Activated naive CD4-positive, alpha-beta T cell treated with anti-CD3 and anti-CD28 coated beads, Interleukin-2, amount 10 ng/mL, durations not matched to agents 7 days and 5 days (primary cell): ENCODE measurements around the gene KLK15.
"Not testable (repeated sequence)": the region's sequence is repeated elsewhere in the genome, so short reads cannot be mapped to it uniquely, and the experiment has no call there.

Experiments
- CTCF ChIA-PET: fragments of 350-600 bp; sonication (Branson Sonifier 250); formaldehyde crosslinking; loops from one replicate; lab custom pipeline; 2021; ENCODE audit warnings: antibody characterized with exemption; lab: Charles Lee
- DNase-seq: peaks from one replicate; pipeline ENCODE4 v3.0.0-alpha.2; 2020
- H3K27ac Mint-ChIP-seq: one replicate; pipeline ENCODE4 v1.8.0; 2021; ENCODE audit warnings: mild to moderate bottlenecking, moderate library complexity, mixed read lengths
- H3K27me3 Mint-ChIP-seq: one replicate; pipeline ENCODE4 v1.8.0; 2021; ENCODE audit warnings: mild to moderate bottlenecking, mixed read lengths
- H3K36me3 Mint-ChIP-seq: one replicate; pipeline ENCODE4 v1.8.0; 2021; ENCODE audit warnings: mixed read lengths
- H3K4me1 Mint-ChIP-seq: one replicate; pipeline ENCODE4 v1.8.0; 2021; ENCODE audit warnings: mixed read lengths
- H3K4me3 Mint-ChIP-seq: one replicate; pipeline ENCODE4 v1.8.0; 2021; ENCODE audit warnings: mild to moderate bottlenecking, moderate library complexity, mixed read lengths
- H3K9me3 Mint-ChIP-seq: one replicate; pipeline ENCODE4 v1.8.0; 2021; ENCODE audit warnings: mixed read lengths

The KLK15 gene

DNA sequence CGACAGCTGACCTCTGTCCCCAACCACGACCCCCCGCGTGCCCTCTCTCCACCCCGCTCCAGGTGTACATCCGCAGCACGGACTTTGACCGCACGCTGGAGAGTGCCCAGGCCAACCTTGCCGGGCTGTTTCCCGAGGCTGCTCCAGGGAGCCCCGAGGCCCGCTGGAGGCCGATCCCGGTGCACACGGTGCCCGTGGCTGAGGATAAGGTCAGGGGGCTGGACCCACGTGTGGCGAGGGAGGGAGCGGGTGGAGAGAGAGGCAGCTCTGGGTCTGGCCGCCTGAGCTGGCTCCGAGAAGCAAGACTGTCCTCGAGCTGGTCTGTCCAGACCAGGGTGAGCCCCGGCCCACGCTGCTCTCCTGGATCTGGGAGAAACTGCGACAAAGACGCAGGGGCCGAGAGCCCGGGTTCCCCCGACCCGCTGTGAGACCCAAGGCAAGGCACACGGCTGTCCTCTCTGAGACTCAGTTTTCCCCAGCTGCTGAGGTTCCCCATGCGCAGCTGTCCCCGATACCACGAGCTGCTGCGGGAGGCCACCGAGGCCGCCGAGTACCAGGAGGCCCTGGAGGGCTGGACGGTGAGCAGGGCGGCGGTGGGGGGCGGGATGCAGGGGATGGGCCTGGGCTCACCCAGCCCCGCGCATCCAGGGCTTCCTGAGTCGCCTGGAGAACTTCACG is 41.6 kb downstream of the KLK15 start:
- CTCF ChIA-PET = interaction anchor here (0.6 to 1.2 kb wide), 2 partner anchors 131 to 236 kb away, joined by 3 to 4 read pairs; no protein-coding TSS in a partner anchor
- Mint-ChIP-seq H3K9me3 (no peaks in the 10 kb centered on the region), H3K27ac (no peak overlapping the region), H3K4me3 (no peak overlapping the region), H3K36me3 (peaks cover 2% of the 10 kb centered on the region), H3K4me1 (peaks cover 7% of the 10 kb centered on the region), H3K27me3 (no peaks in the 10 kb centered on the region)
- DNase-seq = no peak

DNA sequence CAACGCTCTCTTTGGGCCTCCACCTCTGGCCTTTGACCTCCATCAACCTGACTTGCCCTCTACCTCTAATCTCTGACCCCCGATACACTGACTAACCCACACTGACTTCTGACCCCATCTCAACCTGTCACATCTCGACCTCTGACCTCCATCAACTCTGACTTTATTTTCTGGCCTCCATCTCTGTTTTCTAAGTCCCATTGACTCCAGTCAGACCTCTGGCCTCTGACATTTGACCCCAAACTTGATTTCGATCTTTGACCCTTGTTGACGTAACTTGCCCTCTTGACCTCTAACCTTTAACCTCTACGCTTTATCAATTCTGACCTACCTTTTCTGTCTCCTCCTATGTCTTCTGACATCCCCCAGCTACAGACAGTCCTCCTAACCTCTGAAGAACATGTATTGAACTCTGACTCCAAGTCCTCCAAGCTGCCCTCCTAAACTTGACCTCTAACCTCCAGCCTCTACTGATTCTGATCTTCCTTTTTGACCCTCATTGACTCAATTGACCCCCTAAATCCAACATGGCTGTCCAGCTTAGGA is 42.4 kb downstream of the KLK15 start:
- H3K27ac Mint-ChIP-seq = no peak overlapping the region
- H3K9me3 Mint-ChIP-seq = no peaks in the 10 kb centered on the region
- CTCF ChIA-PET = interaction anchor here (0.6 kb wide), 1 partner anchor 235 kb away, joined by 3 read pairs; no protein-coding TSS in a partner anchor
- no peaks in the 10 kb centered on the region for H3K27me3 Mint-ChIP-seq
- no peak for DNase-seq
- peaks cover 7% of the 10 kb centered on the region for H3K4me1 Mint-ChIP-seq
- H3K4me3 Mint-ChIP-seq = no peak overlapping the region
- peaks cover 2% of the 10 kb centered on the region for H3K36me3 Mint-ChIP-seq

DNA sequence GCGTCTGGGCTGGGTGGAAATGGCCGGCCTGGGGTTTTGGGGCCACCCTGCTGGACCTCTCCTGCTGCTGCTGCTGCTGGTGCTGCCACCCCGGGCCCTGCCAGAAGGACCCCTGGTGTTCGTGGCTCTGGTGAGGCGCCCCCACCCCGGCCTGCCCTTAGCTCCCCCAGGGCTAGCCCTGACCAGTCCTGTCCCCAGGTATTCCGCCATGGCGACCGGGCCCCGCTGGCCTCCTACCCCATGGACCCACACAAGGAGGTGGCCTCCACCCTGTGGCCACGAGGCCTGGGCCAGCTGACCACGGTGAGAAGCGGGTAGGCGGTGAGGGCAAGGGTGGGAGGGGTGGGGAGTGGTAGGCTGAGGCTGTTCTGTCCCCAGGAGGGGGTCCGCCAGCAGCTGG is 43.0 kb downstream of the KLK15 start, which contains the start of gene ACP4:
Gene ACP4 (plus strand): TSS at position 20 of the 400 bp plus-strand sequence. CDS start 0 bp downstream, at position 20.
- Mint-ChIP-seq H3K9me3 (no peaks in the 10 kb centered on the region), H3K27ac (no peak within 1 kb of the TSS), H3K36me3 (peaks cover 2% of the 10 kb centered on the region), H3K4me3 (no peak within 1 kb of the TSS), H3K27me3 (peaks cover under 1% of the 10 kb centered on the region), H3K4me1 (peaks cover 7% of the 10 kb centered on the region)
- DNase-seq = no peak
- CTCF ChIA-PET = interaction anchor here (1.2 kb wide), 1 partner anchor 131 kb away, joined by 4 read pairs; no protein-coding TSS in a partner anchor

DNA sequence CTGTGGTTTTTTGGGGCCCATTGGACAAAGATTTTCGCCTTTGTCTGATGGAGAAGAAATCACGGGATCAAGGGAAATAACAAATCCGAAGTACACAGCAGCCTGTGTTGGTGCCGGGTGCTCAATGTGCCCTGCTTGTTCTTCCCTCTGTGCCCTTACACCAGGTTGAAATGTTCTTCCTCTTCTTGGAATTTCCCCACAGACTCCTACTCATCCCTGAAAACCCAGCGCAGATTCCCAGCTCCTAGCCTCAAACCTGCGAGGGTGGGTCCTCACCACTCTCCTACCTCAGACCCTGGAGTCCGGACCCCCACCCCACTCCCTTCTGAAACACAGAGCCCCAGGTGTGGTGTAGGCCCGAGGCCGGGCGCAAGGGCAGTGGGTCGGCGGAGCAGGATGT is 48.0 kb downstream of the KLK15 start:
- no peaks in the 10 kb centered on the region for H3K9me3 Mint-ChIP-seq
- no peak overlapping the region for H3K4me3 Mint-ChIP-seq
- DNase-seq = no peak
- H3K27me3 Mint-ChIP-seq = peaks cover 25% of the 10 kb centered on the region
- peaks cover 6% of the 10 kb centered on the region for H3K4me1 Mint-ChIP-seq
- CTCF ChIA-PET = interaction anchor here (1.1 to 4.4 kb wide), 2 partner anchors 60 to 247 kb away, joined by 4 to 25 read pairs; no protein-coding TSS in a partner anchor
- no peak overlapping the region for H3K27ac Mint-ChIP-seq
- H3K36me3 Mint-ChIP-seq = no peaks in the 10 kb centered on the region

DNA sequence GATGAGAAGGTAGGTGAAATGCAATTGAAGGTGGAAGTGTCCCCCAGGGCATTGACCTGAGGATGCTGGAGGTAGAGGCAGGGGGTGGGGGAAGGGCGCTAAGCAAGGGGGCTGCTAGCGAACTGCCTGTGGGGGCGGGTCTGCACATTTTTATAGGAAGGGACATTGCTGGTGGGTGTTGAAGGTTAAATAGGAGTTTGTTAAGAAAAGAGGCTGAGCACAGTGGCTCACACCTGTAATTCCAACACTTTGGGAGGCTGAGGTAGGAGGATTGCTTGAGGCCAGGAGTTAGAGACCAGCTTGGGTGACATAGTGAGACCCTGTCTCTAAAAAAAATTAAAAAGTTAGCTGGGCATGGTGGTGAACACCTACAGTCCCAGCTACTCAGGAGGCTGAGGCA is 48.7 kb downstream of the KLK15 start:
- Mint-ChIP-seq H3K4me1 (peaks cover 6% of the 10 kb centered on the region), H3K27ac (no peak overlapping the region), H3K27me3 (peaks cover 31% of the 10 kb centered on the region), H3K36me3 (no peaks in the 10 kb centered on the region), H3K9me3 (no peaks in the 10 kb centered on the region), H3K4me3 (no peak overlapping the region)
- DNase-seq = no peak
- CTCF ChIA-PET = interaction anchor here (1.1 to 4.4 kb wide), 3 partner anchors 60 to 246 kb away, joined by 4 to 25 read pairs (median 8); no protein-coding TSS in a partner anchor

DNA sequence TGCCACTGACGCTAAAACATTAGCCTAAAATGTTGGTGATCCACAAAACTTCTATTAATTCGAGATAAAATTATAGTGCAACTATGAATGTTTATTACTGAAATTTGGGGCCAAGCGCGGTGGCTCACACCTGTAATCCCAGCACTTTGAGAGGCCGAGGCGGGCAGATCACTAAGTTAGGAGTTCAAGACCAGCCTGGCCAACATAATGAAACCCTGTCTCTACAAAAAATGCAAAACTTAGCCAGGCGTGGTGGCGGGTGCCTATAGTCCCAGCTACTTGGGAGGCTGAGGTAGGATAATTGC is 49.6 kb downstream of the KLK15 start:
- H3K27me3 Mint-ChIP-seq = peaks cover 40% of the 10 kb centered on the region
- H3K9me3 Mint-ChIP-seq, H3K4me3 Mint-ChIP-seq, H3K4me1 Mint-ChIP-seq, H3K27ac Mint-ChIP-seq, H3K36me3 Mint-ChIP-seq, DNase-seq: not testable (repeated sequence)
- CTCF ChIA-PET = interaction anchor here (0.7 to 4.4 kb wide), 5 partner anchors 68 to 245 kb away, joined by 3 to 25 read pairs (median 4); no protein-coding TSS in a partner anchor

DNA sequence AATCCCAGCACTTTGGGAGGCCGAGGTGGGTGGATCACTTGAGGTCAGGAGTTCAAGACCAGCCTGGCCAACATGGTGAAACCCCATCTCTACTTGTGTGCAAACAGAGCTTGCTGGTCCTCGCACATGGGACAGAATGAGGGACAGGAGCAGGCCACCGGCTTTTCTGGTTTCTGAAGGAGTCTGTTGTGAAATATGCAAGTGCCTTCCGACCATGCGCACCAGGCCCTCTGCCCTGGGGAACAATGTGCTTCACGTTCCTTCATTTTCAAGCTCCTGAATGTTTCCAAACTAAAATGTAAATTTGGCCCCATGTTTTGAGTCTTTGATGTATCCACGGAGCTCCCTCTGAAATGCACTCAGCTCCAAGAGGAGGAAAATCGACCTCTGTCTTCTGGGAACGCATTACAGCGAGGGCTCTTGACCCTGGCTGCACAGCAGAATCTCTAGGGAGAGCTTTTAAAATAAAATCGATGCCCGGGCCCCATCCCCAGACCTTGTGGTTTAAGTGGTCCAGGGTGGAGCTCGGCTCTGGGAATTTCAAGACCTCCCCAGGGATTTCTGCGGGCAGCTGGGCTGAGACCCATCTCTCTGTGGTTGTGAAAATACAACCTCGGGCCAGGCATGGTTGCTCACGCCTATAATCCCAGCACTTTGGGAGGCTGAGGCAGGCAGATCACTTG is 52.5 kb downstream of the KLK15 start:
- H3K4me1 Mint-ChIP-seq = peaks cover 6% of the 10 kb centered on the region
- no peak overlapping the region for H3K27ac Mint-ChIP-seq
- CTCF ChIA-PET = interaction anchor here (2.6 to 4.4 kb wide), 2 partner anchors 56 to 242 kb away, joined by 8 to 25 read pairs; no protein-coding TSS in a partner anchor
- DNase-seq = no peak
- H3K27me3 Mint-ChIP-seq = peaks cover 60% of the 10 kb centered on the region
- no peaks in the 10 kb centered on the region for H3K9me3 Mint-ChIP-seq
- H3K4me3 Mint-ChIP-seq = no peak overlapping the region
- no peaks in the 10 kb centered on the region for H3K36me3 Mint-ChIP-seq

DNA sequence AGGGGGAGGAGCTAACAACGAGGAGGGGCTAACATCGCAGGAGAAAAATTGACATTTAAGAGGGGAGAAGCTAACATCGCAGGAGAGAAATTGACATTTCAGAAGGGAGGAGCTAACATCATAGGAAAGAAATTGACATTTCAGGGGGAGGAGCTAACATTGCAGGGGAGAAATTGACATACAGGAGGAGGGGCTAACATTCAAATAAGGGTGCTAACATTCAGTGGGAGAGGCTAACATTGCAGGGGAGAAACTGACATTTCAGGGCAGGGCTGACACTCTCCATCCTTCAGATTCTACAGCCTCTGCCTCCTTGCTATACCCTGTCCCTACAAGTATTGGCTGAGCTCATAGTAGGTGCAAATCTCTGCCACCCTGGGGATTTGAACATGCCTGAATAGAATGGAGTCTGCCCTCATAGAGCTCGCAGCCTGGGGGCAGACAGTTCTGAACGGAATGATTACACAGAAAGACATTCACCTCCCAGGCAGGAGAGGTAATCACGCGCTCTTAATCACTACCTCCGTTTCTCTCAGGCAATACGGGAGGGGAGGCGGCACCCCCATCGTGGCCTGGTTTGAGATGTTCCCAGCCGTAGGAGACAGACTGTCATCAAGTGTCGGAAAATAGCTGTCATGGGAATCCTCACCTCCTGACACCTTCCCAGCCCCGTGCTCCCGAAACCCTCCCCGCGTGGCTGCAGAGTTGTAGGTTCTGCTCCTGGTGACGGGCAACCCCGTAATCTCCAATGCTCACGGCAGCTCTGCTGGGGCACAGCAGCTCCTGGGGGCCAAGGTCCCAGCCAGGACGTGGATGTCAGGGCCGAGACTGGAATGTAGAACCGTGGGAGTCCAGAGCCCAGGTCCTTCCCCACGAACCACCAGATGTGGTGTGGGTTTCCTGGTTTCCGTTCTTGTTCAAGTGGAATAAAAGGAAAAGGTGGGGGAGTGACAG is 53.6 kb downstream of the KLK15 start:
- CTCF ChIA-PET = interaction anchor here (0.6 to 1.3 kb wide), 3 partner anchors 76 to 416 kb away, joined by 3 read pairs; no protein-coding TSS in a partner anchor
- Mint-ChIP-seq H3K27ac (no peak overlapping the region), H3K36me3 (no peaks in the 10 kb centered on the region), H3K9me3 (no peaks in the 10 kb centered on the region), H3K4me3 (no peak overlapping the region), H3K27me3 (peaks cover 60% of the 10 kb centered on the region), H3K4me1 (peaks cover 6% of the 10 kb centered on the region)
- DNase-seq = no peak

- CTCF ChIA-PET = interaction anchor here (0.6 to 1.5 kb wide), 5 partner anchors 54 to 415 kb away, joined by 3 to 4 read pairs (median 3); no protein-coding TSS in a partner anchor
- peaks cover 67% of the 10 kb centered on the region for H3K27me3 Mint-ChIP-seq
- H3K4me1 Mint-ChIP-seq = peaks cover 6% of the 10 kb centered on the region
These were observed 54.4 kb downstream of the KLK15 start for GRCh38 chr19:50778906-50779430.

GRCh38 chr19:50777830-50778303 is 55.5 kb downstream of the KLK15 start:
- no peak overlapping the region for H3K4me3 Mint-ChIP-seq
- H3K4me1 Mint-ChIP-seq = no peaks in the 10 kb centered on the region
- no peaks in the 10 kb centered on the region for H3K9me3 Mint-ChIP-seq
- H3K36me3 Mint-ChIP-seq = no peaks in the 10 kb centered on the region
- H3K27ac Mint-ChIP-seq = no peak overlapping the region
- CTCF ChIA-PET = interaction anchor here (0.6 to 1.5 kb wide), 3 partner anchors 53 to 170 kb away, joined by 3 to 4 read pairs (median 4); no protein-coding TSS in a partner anchor
- DNase-seq = no peak
- H3K27me3 Mint-ChIP-seq = peaks cover 71% of the 10 kb centered on the region

More at GRCh38 chr19:50778906-50779430, 54.4 kb downstream of the KLK15 start:
- Mint-ChIP-seq H3K36me3 (no peaks in the 10 kb centered on the region), H3K4me3 (no peak overlapping the region), H3K27ac (no peak overlapping the region), H3K9me3 (no peaks in the 10 kb centered on the region)
- no peak for DNase-seq

GRCh38 chr19:50777261-50777660 is 56.1 kb downstream of the KLK15 start:
- H3K36me3 Mint-ChIP-seq = no peaks in the 10 kb centered on the region
- no peaks in the 10 kb centered on the region for H3K9me3 Mint-ChIP-seq
- H3K4me3 Mint-ChIP-seq = no peak overlapping the region
- no peak for DNase-seq
- CTCF ChIA-PET = interaction anchor here (1.5 kb wide), 1 partner anchor 72 kb away, joined by 4 read pairs; no protein-coding TSS in a partner anchor
- H3K27me3 Mint-ChIP-seq = peaks cover 70% of the 10 kb centered on the region
- H3K4me1 Mint-ChIP-seq = no peaks in the 10 kb centered on the region
- no peak overlapping the region for H3K27ac Mint-ChIP-seq

GRCh38 chr19:50776131-50776530 is 57.2 kb downstream of the KLK15 start:
- Mint-ChIP-seq H3K27ac (no peak overlapping the region), H3K27me3 (peaks cover 59% of the 10 kb centered on the region)

More at GRCh38 chr19:50776131-50776530, 57.2 kb downstream of the KLK15 start:
- CTCF ChIA-PET = no interaction called here
- H3K36me3 Mint-ChIP-seq = no peaks in the 10 kb centered on the region
- H3K4me3 Mint-ChIP-seq = no peak overlapping the region
- no peaks in the 10 kb centered on the region for H3K9me3 Mint-ChIP-seq
- no peaks in the 10 kb centered on the region for H3K4me1 Mint-ChIP-seq
- DNase-seq = no peak
